Central memory CD8-positive, alpha-beta T cell (primary cell): ENCODE results near the gene TUT1.
"Not testable (repeated sequence)": the region's sequence is repeated elsewhere in the genome, so short reads cannot be mapped to it uniquely, and the experiment has no call there.

Source experiments
- ATAC-seq: fragments of 150-1000 bp; cut with Tn5 transposase; replicated peaks from 2 replicates; pipeline ENCODE4 v1.10.0; 2022; ENCODE audit warnings: mild to moderate bottlenecking, moderate FRiP score, moderate number of reproducible peaks; ENCODE audit not compliant: poor library complexity, severe bottlenecking; ENCODE audit errors: extremely low read depth
- DNase-seq, 2 donors: peaks; one replicate each; pipeline ENCODE4 v3.0.0; 2021; ENCODE audit warnings: low spot score in 2 of 2
- H3K27ac Mint-ChIP-seq: one replicate; pipeline ENCODE4 v1.8.0; 2022; ENCODE audit warnings: low read depth, mild to moderate bottlenecking, moderate library complexity, mixed read lengths
- H3K27me3 Mint-ChIP-seq: one replicate; pipeline ENCODE4 v1.8.0; 2022; ENCODE audit warnings: mixed read lengths
- H3K36me3 Mint-ChIP-seq: one replicate; pipeline ENCODE4 v1.8.0; 2022; ENCODE audit warnings: mild to moderate bottlenecking, moderate library complexity, mixed read lengths; ENCODE audit not compliant: insufficient read depth
- H3K4me1 Mint-ChIP-seq: one replicate; pipeline ENCODE4 v1.8.0; 2022; ENCODE audit warnings: mixed read lengths
- H3K4me3 Mint-ChIP-seq: one replicate; pipeline ENCODE4 v1.8.0; 2022; ENCODE audit warnings: mild to moderate bottlenecking, moderate library complexity, mixed read lengths
- H3K9me3 Mint-ChIP-seq: one replicate; pipeline ENCODE4 v1.8.0; 2022; ENCODE audit warnings: mixed read lengths

The TUT1 gene

DNA sequence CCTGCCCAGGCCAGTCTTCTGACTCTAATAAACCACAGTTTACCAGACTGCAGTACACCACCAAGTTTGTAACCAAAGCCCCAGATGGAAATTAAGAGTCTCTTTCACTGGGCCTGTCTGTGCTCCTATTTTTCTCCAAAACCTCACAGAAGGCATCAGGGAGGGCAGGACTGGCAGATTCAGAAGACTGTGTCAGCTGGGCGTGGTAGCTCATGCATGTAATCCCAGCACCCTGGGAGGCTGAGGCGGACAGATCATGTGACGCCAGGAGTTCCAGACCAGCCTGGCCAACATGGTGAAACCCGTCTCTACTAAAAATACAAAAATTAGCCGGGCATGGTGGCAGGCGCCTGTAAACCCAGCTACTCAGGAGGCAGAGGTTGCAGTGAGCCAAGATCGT, 6.0 kb downstream of the TUT1 start:
- H3K36me3 Mint-ChIP-seq, result peaks cover 25% of the 10 kb centered on the region
- not testable (repeated sequence) for ATAC-seq, H3K27me3 Mint-ChIP-seq, H3K27ac Mint-ChIP-seq, H3K9me3 Mint-ChIP-seq, H3K4me3 Mint-ChIP-seq, H3K4me1 Mint-ChIP-seq, DNase-seq

DNA sequence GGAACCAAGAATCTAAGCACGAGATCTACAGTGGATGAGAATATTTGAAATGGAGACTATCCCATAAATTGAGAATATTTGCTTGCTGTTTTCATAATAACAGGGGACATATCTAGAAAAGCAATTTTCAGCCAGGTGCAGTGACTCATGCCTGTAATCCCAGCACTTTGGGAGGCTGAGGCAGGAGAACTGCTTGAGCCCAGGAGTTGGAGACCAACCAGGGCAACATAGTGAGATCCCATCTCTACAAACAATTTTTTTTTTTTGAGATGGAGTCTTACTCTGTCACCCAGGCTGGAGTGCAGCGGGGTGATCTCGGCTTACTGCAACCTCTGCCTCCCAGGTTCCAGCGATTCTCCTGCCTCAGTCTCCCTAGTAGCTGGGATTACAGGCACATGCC, 9.6 kb downstream of the TUT1 start:
- not testable (repeated sequence) for H3K27ac Mint-ChIP-seq, DNase-seq, H3K9me3 Mint-ChIP-seq, ATAC-seq, H3K4me3 Mint-ChIP-seq, H3K4me1 Mint-ChIP-seq, H3K27me3 Mint-ChIP-seq
- H3K36me3 Mint-ChIP-seq, result peaks cover 31% of the 10 kb centered on the region

DNA sequence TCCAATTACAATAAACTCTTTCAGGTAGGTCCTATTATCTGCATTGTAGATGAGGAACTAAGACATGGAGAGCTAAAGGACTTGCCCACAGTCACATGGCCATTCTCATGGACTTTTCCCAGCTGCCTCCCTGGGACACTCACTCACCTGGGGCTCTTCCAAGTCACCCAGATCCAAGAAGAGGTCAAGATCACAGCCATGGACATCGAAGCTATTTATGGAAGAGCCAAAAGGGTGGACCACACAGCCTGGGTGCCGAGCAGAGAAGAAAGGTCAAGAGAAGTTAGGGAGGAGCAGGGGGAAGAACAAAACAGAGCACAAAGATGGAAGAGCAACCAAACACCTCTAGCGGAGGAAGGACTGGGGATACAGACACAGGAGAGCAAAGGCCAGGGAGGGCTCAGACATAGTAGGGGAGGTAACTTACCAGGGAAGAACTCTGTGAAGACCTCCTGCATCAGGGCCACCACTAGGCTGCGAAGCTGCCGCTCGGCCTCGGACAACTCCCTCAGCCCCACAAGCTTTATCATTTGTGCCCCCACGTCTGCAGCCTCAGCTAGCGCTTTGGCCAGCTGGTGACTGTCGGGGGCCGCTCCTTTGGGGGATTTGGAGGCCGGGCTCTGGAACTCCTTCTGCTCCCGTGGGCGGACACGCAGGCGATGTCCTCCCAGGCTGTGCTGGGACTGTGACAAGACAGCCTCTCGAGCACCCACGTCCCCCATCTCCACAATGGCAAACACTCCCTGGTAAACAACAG, 10.2 kb downstream of the TUT1 start:
- Mint-ChIP-seq H3K36me3 (peaks cover 30% of the 10 kb centered on the region), H3K27ac (no peak overlapping the region)

DNA sequence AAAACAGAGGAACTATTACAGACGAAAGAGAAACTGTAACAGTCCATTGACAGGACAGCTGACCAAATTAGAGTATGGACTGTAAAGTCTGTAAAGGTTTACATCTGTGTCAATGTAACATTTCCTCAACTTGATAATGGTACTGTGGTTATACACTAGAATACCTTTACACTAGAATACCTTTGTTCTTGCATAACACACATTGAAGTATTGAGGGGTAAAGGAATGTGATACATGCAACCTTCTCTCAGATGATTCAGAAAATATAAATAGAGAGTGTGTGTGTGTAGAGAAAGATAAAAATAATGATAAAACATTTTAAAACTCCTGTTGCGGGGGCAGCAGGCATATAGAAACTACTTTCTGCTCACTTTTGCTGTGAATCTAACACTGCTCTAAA, 12.1 kb downstream of the TUT1 start:
- no peaks in the 10 kb centered on the region for H3K9me3 Mint-ChIP-seq
- H3K4me3 Mint-ChIP-seq, result no peak overlapping the region
- ATAC-seq (no peak), DNase-seq (no peak)
- H3K27ac Mint-ChIP-seq, result no peak overlapping the region
- peaks cover 25% of the 10 kb centered on the region for H3K36me3 Mint-ChIP-seq
- H3K4me1 Mint-ChIP-seq, result peaks cover 12% of the 10 kb centered on the region
- no peaks in the 10 kb centered on the region for H3K27me3 Mint-ChIP-seq

More for the DNA sequence above, 10.2 kb downstream of the TUT1 start:
- DNase-seq (no peak), ATAC-seq (no peak)
- Mint-ChIP-seq H3K4me3 (no peak overlapping the region), H3K9me3 (no peaks in the 10 kb centered on the region), H3K27me3 (no peaks in the 10 kb centered on the region), H3K4me1 (no peaks in the 10 kb centered on the region)

DNA sequence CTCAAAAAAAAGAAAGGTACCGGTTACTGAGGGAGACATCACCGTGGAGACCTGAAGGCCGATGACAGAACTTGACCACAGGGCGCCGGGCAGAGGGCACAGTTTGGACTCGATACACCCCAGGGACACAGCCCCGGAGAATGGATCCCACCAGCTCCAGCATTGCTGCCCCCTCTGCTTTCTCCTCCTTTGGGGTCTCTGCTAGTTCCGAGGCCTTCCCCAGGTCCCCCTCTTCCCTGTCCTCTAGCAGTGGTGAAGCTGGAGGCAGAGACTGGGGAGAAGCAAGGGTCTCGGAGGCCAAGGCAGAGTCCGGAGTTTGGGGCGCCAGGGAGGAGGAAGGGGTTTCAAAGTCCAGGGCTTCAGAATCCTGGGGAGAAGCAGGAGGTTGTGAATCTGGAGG, 12.8 kb downstream of the TUT1 start:
- H3K9me3 Mint-ChIP-seq, result no peaks in the 10 kb centered on the region
- DNase-seq (no peak), ATAC-seq (no peak)
- H3K4me1 Mint-ChIP-seq, result peaks cover 19% of the 10 kb centered on the region
- no peak overlapping the region for H3K27ac Mint-ChIP-seq
- H3K36me3 Mint-ChIP-seq, result peaks cover 27% of the 10 kb centered on the region
- no peaks in the 10 kb centered on the region for H3K27me3 Mint-ChIP-seq
- H3K4me3 Mint-ChIP-seq, result no peak overlapping the region

DNA sequence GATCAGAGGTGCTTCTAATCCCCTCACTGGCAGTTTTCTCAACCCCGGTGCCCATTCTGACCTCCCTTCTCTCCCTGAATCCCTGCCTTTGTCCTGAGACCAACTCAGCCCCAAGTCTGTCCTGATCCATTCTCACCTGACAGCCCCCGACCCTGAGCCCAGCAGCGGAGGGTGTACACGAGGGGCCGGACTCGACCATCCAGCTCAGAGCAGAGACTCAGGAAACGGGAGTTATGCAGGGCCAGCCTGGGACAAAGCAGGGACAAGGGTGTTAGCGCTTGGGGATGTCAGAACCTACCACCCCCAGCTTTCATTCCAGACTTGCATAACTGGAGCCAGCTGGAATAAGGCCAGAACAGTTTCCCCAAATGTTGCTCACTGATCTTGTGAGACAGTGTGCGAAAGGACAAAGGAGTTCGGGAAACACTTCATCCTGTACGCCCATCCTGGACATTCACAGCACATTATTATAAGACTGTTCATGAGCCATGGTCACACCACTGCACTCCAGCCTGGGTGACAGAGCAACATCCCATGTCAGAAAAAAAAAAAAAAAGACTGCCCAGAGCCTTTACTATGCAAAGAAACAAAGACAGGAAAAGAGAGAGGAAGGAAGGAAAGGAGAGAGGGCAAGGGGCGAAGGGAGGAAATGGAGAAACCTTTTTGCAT, 14.1 kb downstream of the TUT1 start:
- Mint-ChIP-seq H3K4me1 (peaks cover 32% of the 10 kb centered on the region), H3K4me3 (no peak overlapping the region), H3K27ac (no peak overlapping the region), H3K9me3 (no peaks in the 10 kb centered on the region), H3K27me3 (no peaks in the 10 kb centered on the region), H3K36me3 (peaks cover 39% of the 10 kb centered on the region)
- DNase-seq (no peak), ATAC-seq (no peak)

DNA sequence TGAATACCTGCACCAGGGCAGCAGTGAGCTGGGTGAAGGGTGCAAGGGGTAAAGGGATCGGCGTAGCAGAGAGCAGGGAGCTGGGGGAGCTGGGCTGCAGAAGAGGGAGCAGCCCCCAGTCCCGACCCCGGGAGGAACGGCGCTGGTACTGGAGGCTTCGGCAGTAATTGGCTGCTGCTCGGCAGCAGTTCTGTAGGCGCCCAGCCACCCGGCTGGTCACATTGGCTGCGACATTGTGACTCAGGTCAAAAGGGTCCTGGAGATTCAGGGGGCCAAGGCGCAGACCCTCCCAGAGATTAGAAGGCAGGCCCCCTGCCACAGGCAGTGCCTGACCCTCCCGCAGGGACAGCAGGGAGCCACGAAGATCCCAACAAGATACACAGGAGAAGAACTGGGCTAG, 15.5 kb downstream of the TUT1 start:
- no peak for DNase-seq
- peaks cover 46% of the 10 kb centered on the region for H3K4me1 Mint-ChIP-seq
- H3K27ac Mint-ChIP-seq, result peak overlapping the region; percentile 91
- no peaks in the 10 kb centered on the region for H3K27me3 Mint-ChIP-seq
- no peak for ATAC-seq
- H3K4me3 Mint-ChIP-seq, result peak overlapping the region; percentile 98
- peaks cover 52% of the 10 kb centered on the region for H3K36me3 Mint-ChIP-seq
- H3K9me3 Mint-ChIP-seq, result no peaks in the 10 kb centered on the region

DNA sequence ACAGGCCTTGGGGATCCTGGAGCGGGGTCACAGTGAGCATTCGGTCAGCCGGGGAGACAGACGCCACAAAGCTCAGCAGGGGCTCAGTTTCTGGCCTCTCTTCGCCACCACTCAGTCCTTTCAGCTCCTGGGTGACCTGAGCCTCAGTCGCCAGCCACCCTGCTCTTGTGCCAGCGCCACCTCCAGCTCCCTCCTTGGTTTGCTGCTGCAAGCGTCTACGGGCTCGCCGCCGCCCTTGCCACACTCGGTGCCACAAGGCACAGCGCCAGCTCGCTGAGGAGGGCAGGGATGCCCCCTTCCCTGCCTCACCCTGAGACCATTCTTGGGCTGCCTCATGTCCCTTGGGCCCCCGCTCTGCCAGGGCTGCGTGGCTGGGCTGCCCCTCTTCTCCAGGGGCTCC, 16.2 kb downstream of the TUT1 start:
- Mint-ChIP-seq H3K4me1 (peaks cover 48% of the 10 kb centered on the region), H3K27ac (peak overlapping the region; percentile 91), H3K36me3 (peaks cover 56% of the 10 kb centered on the region), H3K4me3 (peak overlapping the region; percentile 98), H3K27me3 (no peaks in the 10 kb centered on the region), H3K9me3 (no peaks in the 10 kb centered on the region)
- DNase-seq (no peak), ATAC-seq (no peak)

DNA sequence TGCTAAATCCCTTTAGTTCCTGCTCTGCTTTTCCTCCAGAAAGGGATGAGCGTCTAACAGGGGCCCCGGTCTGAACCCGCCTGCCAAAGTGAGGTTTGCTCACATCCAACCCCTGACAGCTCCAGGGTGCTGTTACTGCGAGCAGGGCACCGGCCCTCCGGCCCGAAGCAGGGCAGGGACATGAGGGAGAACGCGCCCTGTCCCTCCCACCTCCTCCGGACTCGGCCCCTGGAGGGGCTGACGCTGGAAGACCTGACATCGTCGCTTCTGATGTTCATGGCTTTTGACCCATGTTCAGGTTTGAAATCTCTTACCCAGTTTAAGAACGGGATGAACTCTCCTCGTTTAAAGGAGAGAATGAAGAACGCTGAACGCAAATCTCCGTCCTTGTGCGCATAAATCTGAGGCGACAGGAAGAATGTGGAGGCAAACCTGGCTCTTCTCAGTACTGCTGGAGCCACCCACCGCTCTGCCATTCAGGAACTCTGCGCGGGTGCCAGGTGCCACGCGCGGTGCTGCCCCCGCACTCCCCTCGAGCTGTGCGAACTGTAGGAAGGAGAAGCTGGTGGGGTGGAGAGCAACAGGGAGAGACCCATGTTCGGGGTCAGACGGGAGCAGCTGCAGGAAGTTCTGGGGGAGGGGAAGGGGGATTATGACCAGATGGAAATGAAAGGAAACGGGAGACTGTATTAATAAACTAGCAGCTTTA, 16.8 kb downstream of the TUT1 start:
- DNase-seq (no peak), ATAC-seq (peak; percentile 12)
- Mint-ChIP-seq H3K9me3 (no peaks in the 10 kb centered on the region), H3K36me3 (peaks cover 61% of the 10 kb centered on the region), H3K4me1 (peaks cover 48% of the 10 kb centered on the region), H3K27me3 (no peaks in the 10 kb centered on the region), H3K27ac (peak overlapping the region; percentile 91), H3K4me3 (peak overlapping the region; percentile 98)

DNA sequence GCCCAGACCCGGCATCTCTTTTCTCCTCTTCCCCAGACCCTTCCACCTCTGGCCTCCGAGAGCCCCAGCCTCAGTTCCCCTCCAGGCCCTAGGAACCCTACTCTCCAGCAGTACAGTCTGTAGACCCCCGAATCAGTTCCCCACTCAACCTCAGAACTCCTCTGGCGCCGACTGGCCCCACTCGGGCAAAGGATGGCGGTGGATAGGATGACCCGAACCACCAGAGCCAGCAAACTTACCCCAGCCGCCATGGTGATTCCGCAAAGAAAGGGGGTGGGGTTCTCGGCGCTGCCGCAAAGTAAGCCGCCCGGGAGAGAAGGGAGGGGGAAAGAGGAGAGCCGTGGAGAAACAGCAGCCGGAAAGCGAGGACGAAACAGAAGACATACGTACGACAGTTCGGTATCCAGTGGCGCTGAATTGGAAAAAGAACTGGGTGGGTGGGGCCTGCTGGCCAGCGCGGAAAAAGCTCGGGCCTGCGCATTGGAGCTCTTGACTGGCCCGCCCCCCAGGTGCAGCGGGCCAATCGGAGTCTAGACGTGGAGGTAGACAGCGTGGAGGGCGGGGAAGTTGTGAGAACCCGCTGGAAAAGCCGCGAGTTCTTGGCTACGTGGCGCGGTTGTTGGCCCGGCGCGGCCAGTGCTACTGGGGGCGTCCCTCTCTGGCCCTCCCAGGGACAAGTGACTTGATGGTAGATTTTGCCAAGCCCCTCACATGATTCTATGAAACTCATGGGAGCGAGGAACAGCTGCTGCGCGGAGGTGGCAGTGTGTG, 17.5 kb downstream of the TUT1 start, which contains the start of gene EEF1G:
Gene EEF1G (minus strand): TSS at position 300 of the 771 bp plus-strand sequence. CDS start 49 bp downstream, at position 251.
- Mint-ChIP-seq H3K27ac (peak within 1 kb of the TSS; percentile 91), H3K4me1 (peaks cover 48% of the 10 kb centered on the region), H3K36me3 (peaks cover 63% of the 10 kb centered on the region), H3K4me3 (peak within 1 kb of the TSS; percentile 98), H3K27me3 (no peaks in the 10 kb centered on the region), H3K9me3 (no peaks in the 10 kb centered on the region)
- DNase-seq (peak; percentile 92 to 99), ATAC-seq (peak; percentile 91)

DNA sequence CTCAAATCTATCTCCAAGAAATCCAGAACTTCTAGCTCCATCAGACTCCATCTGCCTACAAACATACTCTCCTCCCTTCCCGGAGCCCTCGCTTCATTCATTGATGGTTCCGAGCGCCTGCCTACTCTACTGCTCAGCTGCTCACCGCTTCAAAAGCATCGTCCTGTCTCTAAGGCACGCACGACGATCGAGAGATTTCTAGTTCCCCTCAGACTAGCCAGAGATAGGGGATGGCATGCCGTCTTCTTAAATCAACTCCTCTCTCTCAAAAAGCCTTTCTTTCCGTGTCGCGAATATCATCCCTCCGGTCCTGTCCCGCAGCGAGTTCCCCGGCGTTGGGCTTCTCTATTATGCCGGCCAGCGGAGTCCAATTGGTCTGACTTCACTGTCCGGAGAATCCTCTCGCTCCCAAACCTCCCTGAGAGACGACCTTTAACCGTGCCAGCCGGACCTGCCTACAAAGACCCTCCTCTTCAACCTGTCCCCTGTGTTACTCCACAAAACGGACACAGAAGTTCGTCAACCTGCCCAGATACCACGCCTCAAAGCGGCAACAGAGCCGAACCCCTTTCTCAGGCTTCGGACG, 18.2 kb downstream of the TUT1 start:
- Mint-ChIP-seq H3K9me3 (no peaks in the 10 kb centered on the region), H3K27ac (peak overlapping the region; percentile 91), H3K27me3 (no peaks in the 10 kb centered on the region), H3K36me3 (peaks cover 60% of the 10 kb centered on the region), H3K4me3 (peak overlapping the region; percentile 98), H3K4me1 (peaks cover 48% of the 10 kb centered on the region)
- ATAC-seq (peak; percentile 27), DNase-seq (peak; percentile 20 to 25)

DNA sequence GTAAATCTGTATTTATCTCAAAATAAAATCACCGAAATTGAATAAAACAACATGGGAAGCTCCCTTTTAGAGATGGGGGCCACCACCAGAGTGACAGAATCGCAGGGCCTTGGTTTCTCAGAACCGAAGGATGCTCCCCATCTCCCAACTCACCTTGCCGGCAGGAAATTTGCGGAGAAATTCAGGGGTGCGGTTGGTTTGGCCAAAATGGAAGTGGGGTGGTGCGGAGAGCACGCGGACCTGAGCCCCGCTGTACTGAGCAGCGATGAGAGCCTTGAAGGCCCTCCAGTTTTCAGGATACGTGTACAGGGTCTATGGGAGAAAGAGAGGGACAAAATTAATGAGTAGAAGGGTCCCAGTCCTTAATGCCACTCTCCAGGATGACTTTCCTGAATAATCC, 18.9 kb downstream of the TUT1 start:
- H3K27ac Mint-ChIP-seq, result peak overlapping the region; percentile 91
- ATAC-seq (no peak), DNase-seq (no peak)
- peak overlapping the region; percentile 98 for H3K4me3 Mint-ChIP-seq
- H3K27me3 Mint-ChIP-seq, result no peaks in the 10 kb centered on the region
- H3K4me1 Mint-ChIP-seq, result peaks cover 51% of the 10 kb centered on the region
- H3K36me3 Mint-ChIP-seq, result peaks cover 56% of the 10 kb centered on the region
- no peaks in the 10 kb centered on the region for H3K9me3 Mint-ChIP-seq
